SK-N-SH (cell line): Measurements from ENCODE around the gene TSPAN11. TPM values are rescaled to one million over a fixed set of nuclear protein-coding genes. Genes with fewer than 3 reads are reported as not detected.

ENCODE experiments used
- CTCF ChIA-PET: fragments of 300-600, 350-600 bp; formaldehyde crosslinking; extraction: SDS; loops from one replicate; lab custom pipeline; 2021; lab: Yijun Ruan, JAX
- POLR2A ChIA-PET: fragments of 350-600 bp; sonication (Branson Sonifier 250); formaldehyde crosslinking; extraction: SDS; loops from one replicate; lab custom pipeline; 2020; ENCODE audit warnings: antibody characterized with exemption, inconsistent platforms; lab: Yijun Ruan, JAX
- DNase-seq: peaks from one replicate; pipeline ENCODE4 v3.0.0; 2012
- H2AFZ ChIP-seq: fragments of 200-600 bp; sonication (generic); 2 replicates; pipeline ENCODE4 v1.8.1; 2016; ENCODE audit warnings: antibody characterized with exemption, mild to moderate bottlenecking, low read depth
- H3F3A ChIP-seq: fragments of 200-600 bp; sonication (generic); replicated peaks from 2 replicates; pipeline ENCODE3; 2016; ENCODE audit warnings: antibody characterized with exemption, mild to moderate bottlenecking; ENCODE audit not compliant: insufficient read depth
- H3K27ac ChIP-seq, 2 experiments: fragments of 200-500 bp in 1 of 2; fragments of 200-600 bp in 1 of 2; sonication (Bioruptor generic) in 1 of 2; sonication (generic), shearing (Covaris generic) in 1 of 2; 2 replicates each; pipeline versions ENCODE4 v1.5.1 to v1.6.1; 2014 to 2016; ENCODE audit warnings: low read depth in 2 of 2, inconsistent platforms in 1 of 2, low read length in 1 of 2, mild to moderate bottlenecking in 1 of 2, mixed read lengths in 1 of 2
- H3K27me3 ChIP-seq: fragments of 200-600 bp; sonication (generic), shearing (Covaris generic); 2 replicates; pipeline ENCODE4 v1.6.1; 2016; ENCODE audit warnings: mixed run types; ENCODE audit not compliant: insufficient read depth
- H3K36me3 ChIP-seq, 2 experiments: fragments of 200-500 bp in 1 of 2; fragments of 200-600 bp in 1 of 2; sonication (Bioruptor generic) in 1 of 2; sonication (generic) in 1 of 2; replicated peaks in 1 of 2; 2 replicates each; pipeline versions ENCODE3 to v1.5.1; 2014 to 2016; ENCODE audit warnings: low read length in 1 of 2, mild to moderate bottlenecking in 1 of 2; ENCODE audit not compliant: insufficient read depth in 2 of 2, control insufficient read depth in 1 of 2
- H3K4me1 ChIP-seq, 2 experiments: fragments of 200-500 bp in 1 of 2; fragments of 200-600 bp in 1 of 2; sonication (Bioruptor generic) in 1 of 2; sonication (generic), shearing (Covaris generic) in 1 of 2; 2 replicates each; pipeline versions ENCODE4 v1.5.1 to v1.6.1; 2014 to 2016; ENCODE audit warnings: low read depth in 1 of 2, low read length in 1 of 2, mixed run types in 1 of 2; ENCODE audit not compliant: insufficient read depth in 2 of 2, control insufficient read depth in 1 of 2
- H3K4me2 ChIP-seq: fragments of 200-600 bp; sonication (generic), shearing (Covaris generic); 2 replicates; pipeline ENCODE4 v1.6.1; 2017; ENCODE audit warnings: mixed run types
- H3K4me3 ChIP-seq, 2 experiments: fragments of 200-500 bp in 1 of 2; fragments of 200-600 bp in 1 of 2; sonication (Bioruptor generic) in 1 of 2; sonication (generic), shearing (Covaris generic) in 1 of 2; 2 replicates each; pipeline versions ENCODE4 v1.5.1 to v1.8.1; 2014 to 2016; ENCODE audit warnings: low read depth in 2 of 2, inconsistent platforms in 1 of 2, low read length in 1 of 2, mild to moderate bottlenecking in 1 of 2, mixed read lengths in 1 of 2, moderate library complexity in 1 of 2
- H3K79me2 ChIP-seq: fragments of 200-600 bp; sonication (generic); 2 replicates; pipeline ENCODE4 v1.8.1; 2017; ENCODE audit warnings: mild to moderate bottlenecking; ENCODE audit not compliant: insufficient read depth
- H3K9ac ChIP-seq: fragments of 200-600 bp; sonication (generic); 2 replicates; pipeline ENCODE4 v1.6.1; 2017; ENCODE audit warnings: mixed run types
- H3K9me2 ChIP-seq: fragments of 200-600 bp; sonication (generic); 2 replicates; pipeline ENCODE4 v1.6.1; 2017; ENCODE audit warnings: mixed run types
- H3K9me3 ChIP-seq: fragments of 200-600 bp; sonication (generic); 2 replicates; pipeline ENCODE4 v1.6.1; 2017; ENCODE audit warnings: mixed run types, mild to moderate bottlenecking, moderate library complexity
- H4K20me1 ChIP-seq: fragments of 200-600 bp; sonication (generic); 2 replicates; pipeline ENCODE4 v1.6.1; 2017; ENCODE audit warnings: mild to moderate bottlenecking, mixed run types; ENCODE audit not compliant: insufficient read depth
- CHD2 ChIP-seq: fragments of 150-350 bp; IDR thresholded peaks from 2 replicates; pipeline ENCODE4 v1.6.1; 2018; ENCODE audit warnings: low read length; ENCODE audit not compliant: partially characterized antibody
- ELF1 ChIP-seq: IDR thresholded peaks from 2 replicates; pipeline ENCODE4 v1.4.0; 2012
- EZH2phosphoT487 ChIP-seq: fragments of 200-600 bp; sonication (generic); IDR thresholded peaks from 2 replicates; pipeline ENCODE4 v1.6.1; 2017; ENCODE audit warnings: low read depth, mixed run types, mild to moderate bottlenecking, antibody characterized with exemption, moderate library complexity, borderline replicate concordance
- GABPA ChIP-seq: IDR thresholded peaks from 2 replicates; pipeline ENCODE4 v1.4.0; 2012; ENCODE audit warnings: low read depth, mild to moderate bottlenecking
- GATA2 ChIP-seq: sonication (generic); formaldehyde crosslinking; IDR thresholded peaks from 2 replicates; pipeline ENCODE4 v1.5.0; 2020; ENCODE audit warnings: mild to moderate bottlenecking, missing genetic modification reagents
- JUND ChIP-seq: IDR thresholded peaks from 2 replicates; pipeline ENCODE4 v1.4.0; 2012
- MEF2A ChIP-seq: IDR thresholded peaks from 2 replicates; pipeline ENCODE4 v1.4.0; 2012; ENCODE audit warnings: low read depth, borderline replicate concordance
- NRF1 ChIP-seq: IDR thresholded peaks from 2 replicates; pipeline ENCODE4 v1.6.1; 2012; ENCODE audit warnings: low read depth, mild to moderate bottlenecking, low read length
- PBX3 ChIP-seq: IDR thresholded peaks from 2 replicates; pipeline ENCODE4; 2012
- RCOR1 ChIP-seq: fragments of 150-350 bp; IDR thresholded peaks from 2 replicates; pipeline ENCODE4 v1.6.1; 2017; ENCODE audit warnings: antibody characterized with exemption, low read length
- RFX5 ChIP-seq: IDR thresholded peaks from 2 replicates; pipeline ENCODE4 v1.6.1; 2012; ENCODE audit warnings: mild to moderate bottlenecking, improper control_type of control experiment, low read length
- RXRA ChIP-seq: IDR thresholded peaks from 2 replicates; pipeline ENCODE4 v1.4.0; 2012; ENCODE audit warnings: low read depth, mild to moderate bottlenecking, borderline replicate concordance
- SIN3A ChIP-seq: IDR thresholded peaks from 2 replicates; pipeline ENCODE4 v1.6.1; 2012; ENCODE audit warnings: low read depth, mild to moderate bottlenecking, low read length, moderate library complexity, borderline replicate concordance
- SMC3 ChIP-seq: IDR thresholded peaks from 2 replicates; pipeline ENCODE4 v1.6.1; 2012; ENCODE audit warnings: low read depth, low read length, improper control_type of control experiment
- TEAD4 ChIP-seq: IDR thresholded peaks from 2 replicates; pipeline ENCODE4 v1.4.0; 2012; ENCODE audit warnings: mild to moderate bottlenecking, borderline replicate concordance; ENCODE audit not compliant: insufficient read depth
- USF2 ChIP-seq: fragments of 150-350 bp; IDR thresholded peaks from 2 replicates; pipeline ENCODE4 v1.6.1; 2017; ENCODE audit warnings: antibody characterized with exemption, low read length, low read depth, borderline replicate concordance
- YY1 ChIP-seq: IDR thresholded peaks from 2 replicates; pipeline ENCODE4 v1.4.0; 2012; ENCODE audit warnings: low read depth, mild to moderate bottlenecking
- WGBS: methylation state at CpG from one replicate; pipeline ENCODE4 v1.1.6; 2017; ENCODE audit warnings: low lambda C conversion rate; 5-methylcytosine and 5-hydroxymethylcytosine counted together
- polyA plus RNA-seq, 3 experiments: library from polyadenylated mRNA; depleted of rRNA; stranded (reverse); fragments of >200 nt; gene quantifications; 2 replicates each; pipeline ENCODE4 v1.2.3, GENCODE V29; 2012
- TF ChIP-seq, protein P1 (sequence below): IDR thresholded peaks from 2 replicates; pipeline ENCODE4 v1.4.0; 2012; ENCODE audit warnings: low read depth, borderline replicate concordance
- TF ChIP-seq, protein P2 (sequence below): fragments of 200-600 bp; sonication (generic); IDR thresholded peaks from 2 replicates; pipeline ENCODE4 v1.6.1; 2017; ENCODE audit warnings: antibody characterized with exemption, mild to moderate bottlenecking, moderate library complexity
- TF ChIP-seq, protein P3 (sequence below): IDR thresholded peaks from 2 replicates; pipeline ENCODE4 v1.4.0; 2012; ENCODE audit warnings: low read depth
- TF ChIP-seq, protein P4 (sequence below): fragments of 150-350 bp; IDR thresholded peaks from 2 replicates; pipeline ENCODE4 v1.6.1; 2016; ENCODE audit warnings: mild to moderate bottlenecking, low read depth, low read length

Gene TSPAN11
- polyA plus RNA-seq, 1 of the 3 experiments (the other 2 are of a cell fraction), result 6.4 TPM

- H3K4me1 ChIP-seq, result no peaks in the 10 kb centered on the region
- no peak for DNase-seq
- no peaks in the 10 kb centered on the region for H3K27me3 ChIP-seq
- WGBS, result 80% methylated on average over 9 of the region's 9 CpGs
- H3K9me3 ChIP-seq, result no peaks in the 10 kb centered on the region
- ChIA-PET CTCF (no interaction called here), POLR2A (no interaction called here)
- no peaks in the 10 kb centered on the region for H3K79me2 ChIP-seq
- H3K27ac ChIP-seq, result no peak overlapping the region
- no peaks in the 10 kb centered on the region for H3F3A ChIP-seq
- no peak overlapping the region for H3K4me3 ChIP-seq
- no peaks in the 10 kb centered on the region for H4K20me1 ChIP-seq
- no peak overlapping the region for H3K4me2 ChIP-seq
- no peaks in the 10 kb centered on the region for H3K36me3 ChIP-seq
- TF ChIP-seq CHD2 (no peak), USF2 (no peak), GATA2 (CRISPR knock-in tag) (no peak), YY1 (no peak), NRF1 (no peak), EZH2phosphoT487 (no peak), RCOR1 (no peak), TEAD4 (no peak), ELF1 (no peak)
- TF ChIP-seq, protein P1, sequence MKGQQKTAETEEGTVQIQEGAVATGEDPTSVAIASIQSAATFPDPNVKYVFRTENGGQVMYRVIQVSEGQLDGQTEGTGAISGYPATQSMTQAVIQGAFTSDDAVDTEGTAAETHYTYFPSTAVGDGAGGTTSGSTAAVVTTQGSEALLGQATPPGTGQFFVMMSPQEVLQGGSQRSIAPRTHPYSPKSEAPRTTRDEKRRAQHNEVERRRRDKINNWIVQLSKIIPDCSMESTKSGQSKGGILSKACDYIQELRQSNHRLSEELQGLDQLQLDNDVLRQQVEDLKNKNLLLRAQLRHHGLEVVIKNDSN, result no peak
- TF ChIP-seq, protein P2, sequence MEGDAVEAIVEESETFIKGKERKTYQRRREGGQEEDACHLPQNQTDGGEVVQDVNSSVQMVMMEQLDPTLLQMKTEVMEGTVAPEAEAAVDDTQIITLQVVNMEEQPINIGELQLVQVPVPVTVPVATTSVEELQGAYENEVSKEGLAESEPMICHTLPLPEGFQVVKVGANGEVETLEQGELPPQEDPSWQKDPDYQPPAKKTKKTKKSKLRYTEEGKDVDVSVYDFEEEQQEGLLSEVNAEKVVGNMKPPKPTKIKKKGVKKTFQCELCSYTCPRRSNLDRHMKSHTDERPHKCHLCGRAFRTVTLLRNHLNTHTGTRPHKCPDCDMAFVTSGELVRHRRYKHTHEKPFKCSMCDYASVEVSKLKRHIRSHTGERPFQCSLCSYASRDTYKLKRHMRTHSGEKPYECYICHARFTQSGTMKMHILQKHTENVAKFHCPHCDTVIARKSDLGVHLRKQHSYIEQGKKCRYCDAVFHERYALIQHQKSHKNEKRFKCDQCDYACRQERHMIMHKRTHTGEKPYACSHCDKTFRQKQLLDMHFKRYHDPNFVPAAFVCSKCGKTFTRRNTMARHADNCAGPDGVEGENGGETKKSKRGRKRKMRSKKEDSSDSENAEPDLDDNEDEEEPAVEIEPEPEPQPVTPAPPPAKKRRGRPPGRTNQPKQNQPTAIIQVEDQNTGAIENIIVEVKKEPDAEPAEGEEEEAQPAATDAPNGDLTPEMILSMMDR, result no peak
- H3K9me2 ChIP-seq, result no peaks in the 10 kb centered on the region
- H3K9ac ChIP-seq, result no peak overlapping the region
- H2AFZ ChIP-seq, result no peak overlapping the region
These were observed 89.5 kb downstream of the TSPAN11 start for GRCh38 chr12:31016057-31016456.

DNA sequence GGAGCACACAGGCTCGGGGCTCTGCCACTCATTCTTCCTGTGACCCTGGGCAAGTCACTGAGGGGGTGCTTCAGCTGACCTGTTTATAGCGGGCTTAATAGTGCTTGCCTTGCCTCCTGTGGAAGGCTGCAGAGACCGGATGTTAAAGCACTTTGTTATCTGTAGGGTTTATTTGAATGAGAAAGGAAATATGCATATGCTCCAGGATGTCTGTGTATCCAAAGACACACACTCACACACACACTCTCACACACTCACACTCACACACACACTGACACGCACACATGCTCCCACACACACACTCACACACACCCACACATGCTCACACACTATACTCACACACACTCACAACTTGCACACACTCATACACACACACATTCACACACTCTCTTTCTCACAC lies 91.0 kb downstream of the TSPAN11 start:
- no peak overlapping the region for H2AFZ ChIP-seq
- TF ChIP-seq, protein P3, sequence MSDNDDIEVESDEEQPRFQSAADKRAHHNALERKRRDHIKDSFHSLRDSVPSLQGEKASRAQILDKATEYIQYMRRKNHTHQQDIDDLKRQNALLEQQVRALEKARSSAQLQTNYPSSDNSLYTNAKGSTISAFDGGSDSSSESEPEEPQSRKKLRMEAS, result no peak
- TF ChIP-seq, protein P4, sequence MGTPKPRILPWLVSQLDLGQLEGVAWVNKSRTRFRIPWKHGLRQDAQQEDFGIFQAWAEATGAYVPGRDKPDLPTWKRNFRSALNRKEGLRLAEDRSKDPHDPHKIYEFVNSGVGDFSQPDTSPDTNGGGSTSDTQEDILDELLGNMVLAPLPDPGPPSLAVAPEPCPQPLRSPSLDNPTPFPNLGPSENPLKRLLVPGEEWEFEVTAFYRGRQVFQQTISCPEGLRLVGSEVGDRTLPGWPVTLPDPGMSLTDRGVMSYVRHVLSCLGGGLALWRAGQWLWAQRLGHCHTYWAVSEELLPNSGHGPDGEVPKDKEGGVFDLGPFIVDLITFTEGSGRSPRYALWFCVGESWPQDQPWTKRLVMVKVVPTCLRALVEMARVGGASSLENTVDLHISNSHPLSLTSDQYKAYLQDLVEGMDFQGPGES, result no peak
- TF ChIP-seq MEF2A, result no peak
- TF ChIP-seq USF2, result no peak
- TF ChIP-seq PBX3, result no peak
- TF ChIP-seq RCOR1, result no peak
- no peak for TF ChIP-seq JUND
- TF ChIP-seq GABPA, result no peak
- no peak for TF ChIP-seq SIN3A
- TF ChIP-seq SMC3, result no peak
- TF ChIP-seq EZH2phosphoT487, result no peak
- TF ChIP-seq GATA2 (CRISPR knock-in tag), result no peak
- no peak for TF ChIP-seq ELF1
- no peak for TF ChIP-seq RXRA
- TF ChIP-seq, protein P1, result no peak
- TF ChIP-seq RFX5, result no peak

More for the DNA sequence above, 91.0 kb downstream of the TSPAN11 start:
- H3K36me3 ChIP-seq, result no peaks in the 10 kb centered on the region
- no peaks in the 10 kb centered on the region for H3K9me2 ChIP-seq
- WGBS, result 68% methylated on average over 3 of the region's 4 CpGs
- ChIA-PET POLR2A (no interaction called here), CTCF (no interaction called here)
- H3K9me3 ChIP-seq, result no peaks in the 10 kb centered on the region
- H3K9ac ChIP-seq, result no peak overlapping the region
- H3K4me2 ChIP-seq, result no peak overlapping the region
- H3K4me3 ChIP-seq, result no peak overlapping the region
- H3F3A ChIP-seq, result no peaks in the 10 kb centered on the region
- H3K79me2 ChIP-seq, result no peaks in the 10 kb centered on the region
- no peak overlapping the region for H3K27ac ChIP-seq
- no peaks in the 10 kb centered on the region for H3K27me3 ChIP-seq
- no peaks in the 10 kb centered on the region for H3K4me1 ChIP-seq
- H4K20me1 ChIP-seq, result no peaks in the 10 kb centered on the region
- DNase-seq, result no peak
